Right atrium auricular region (tissue), 2 donors: ENCODE measurements around the gene ST6GALNAC4. TPM values are rescaled to one million over a fixed set of nuclear protein-coding genes. Genes with fewer than 3 reads are reported as not detected.

ENCODE experiments used
- DNase-seq: peaks from one replicate; pipeline ENCODE4 v3.0.0-alpha.2; 2019; ENCODE audit warnings: low spot score
- H3K27ac ChIP-seq, 2 donors: fragments of 200-600 bp; sonication (generic); 1 replicate in 1 of 2; 2 replicates in 1 of 2; pipeline ENCODE4 v1.5.1; 2016 to 2019
- H3K27me3 ChIP-seq, 2 donors: fragments of 200-600 bp; sonication (generic); one replicate each; pipeline versions ENCODE4 v1.5.1 to v1.6.0; 2017 to 2019
- H3K36me3 ChIP-seq: fragments of 200-600 bp; sonication (generic); one replicate; pipeline ENCODE4 v1.5.1; 2016
- H3K4me1 ChIP-seq, 2 donors: fragments of 200-600 bp; sonication (generic); one replicate each; pipeline versions ENCODE4 v1.5.1 to v1.6.0; 2017 to 2019
- H3K4me3 ChIP-seq, 2 donors: fragments of 200-600 bp; sonication (generic); 1 replicate in 1 of 2; 2 replicates in 1 of 2; pipeline ENCODE4 v1.5.1; 2017 to 2019; ENCODE audit warnings: mild to moderate bottlenecking in 1 of 2, moderate library complexity in 1 of 2
- H3K9me3 ChIP-seq, 2 donors: fragments of 200-600 bp; sonication (generic); one replicate each; pipeline ENCODE4 v1.5.1; 2019
- total RNA-seq, 2 donors: library from RNA; depleted of rRNA; stranded (reverse); fragments of >200 nt; gene quantifications; one replicate each; pipeline ENCODE4 v1.1.0, GENCODE V29; 2016
- TF ChIP-seq, protein P1 (sequence below), 2 donors: fragments of 200-600 bp; sonication (generic); IDR thresholded peaks; one replicate each; pipeline ENCODE4 v1.5.1; 2019; ENCODE audit warnings: antibody characterized with exemption in 2 of 2

The ST6GALNAC4 gene, protein sequence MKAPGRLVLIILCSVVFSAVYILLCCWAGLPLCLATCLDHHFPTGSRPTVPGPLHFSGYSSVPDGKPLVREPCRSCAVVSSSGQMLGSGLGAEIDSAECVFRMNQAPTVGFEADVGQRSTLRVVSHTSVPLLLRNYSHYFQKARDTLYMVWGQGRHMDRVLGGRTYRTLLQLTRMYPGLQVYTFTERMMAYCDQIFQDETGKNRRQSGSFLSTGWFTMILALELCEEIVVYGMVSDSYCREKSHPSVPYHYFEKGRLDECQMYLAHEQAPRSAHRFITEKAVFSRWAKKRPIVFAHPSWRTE
- 10 to 100 TPM; 31.7 to 59.0 TPM for total RNA-seq

DNA sequence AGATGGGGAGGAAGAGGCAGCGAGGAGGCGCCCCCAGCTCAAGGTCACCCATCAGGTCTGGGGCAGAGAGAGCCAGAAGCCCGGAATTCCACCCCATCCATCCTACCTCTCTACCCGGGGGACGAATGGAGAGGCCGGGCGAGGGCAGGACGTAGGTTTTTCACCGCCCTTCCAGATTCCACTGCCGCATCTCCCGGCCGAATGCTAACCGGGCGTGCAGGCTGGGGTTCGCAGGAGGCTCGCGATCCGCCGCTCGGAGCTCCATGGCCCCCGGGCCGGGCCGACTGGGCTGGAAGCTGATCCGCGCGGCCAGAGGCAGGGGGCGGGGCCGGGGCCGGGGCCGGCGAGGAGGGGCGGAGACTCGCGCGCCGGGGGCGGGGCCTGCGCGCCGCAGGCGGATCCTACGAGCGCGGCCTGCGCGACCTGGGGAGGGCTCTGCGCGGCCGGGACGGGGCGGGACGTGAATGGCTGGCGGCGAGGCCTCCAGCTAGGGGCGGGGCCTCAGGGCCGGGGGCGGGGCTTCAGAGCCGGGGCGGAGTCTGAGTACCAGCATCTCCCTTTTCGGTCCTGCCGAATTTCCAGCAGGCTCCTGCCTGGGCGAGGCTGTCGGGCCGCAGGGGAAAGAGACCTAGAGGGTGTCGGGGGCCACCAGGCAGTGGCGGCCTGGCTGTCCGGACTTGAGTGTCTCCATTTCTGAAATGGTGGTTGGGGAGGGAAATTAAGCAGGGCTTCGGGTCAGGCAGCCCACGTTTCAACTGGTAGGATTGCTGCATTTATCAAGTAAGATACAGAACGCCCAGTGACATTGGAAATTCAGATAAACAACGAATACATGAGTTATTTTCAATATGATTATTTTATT is at the start of gene ST6GALNAC4:
ST6GALNAC4 (minus strand) TSS at position 322 of the 862 bp plus-strand sequence. CDS start 622 bp downstream, outside the sequence.
- peaks cover 0 to 61% of the 10 kb centered on the region in 2 donors for H3K4me1 ChIP-seq
- peaks cover 7% of the 10 kb centered on the region for H3K36me3 ChIP-seq
- H3K4me3 ChIP-seq = peak within 1 kb of the TSS; percentile 75 to 84
- no peaks in the 10 kb centered on the region for H3K9me3 ChIP-seq
- no peaks in the 10 kb centered on the region for H3K27me3 ChIP-seq
- TF ChIP-seq, protein P1, sequence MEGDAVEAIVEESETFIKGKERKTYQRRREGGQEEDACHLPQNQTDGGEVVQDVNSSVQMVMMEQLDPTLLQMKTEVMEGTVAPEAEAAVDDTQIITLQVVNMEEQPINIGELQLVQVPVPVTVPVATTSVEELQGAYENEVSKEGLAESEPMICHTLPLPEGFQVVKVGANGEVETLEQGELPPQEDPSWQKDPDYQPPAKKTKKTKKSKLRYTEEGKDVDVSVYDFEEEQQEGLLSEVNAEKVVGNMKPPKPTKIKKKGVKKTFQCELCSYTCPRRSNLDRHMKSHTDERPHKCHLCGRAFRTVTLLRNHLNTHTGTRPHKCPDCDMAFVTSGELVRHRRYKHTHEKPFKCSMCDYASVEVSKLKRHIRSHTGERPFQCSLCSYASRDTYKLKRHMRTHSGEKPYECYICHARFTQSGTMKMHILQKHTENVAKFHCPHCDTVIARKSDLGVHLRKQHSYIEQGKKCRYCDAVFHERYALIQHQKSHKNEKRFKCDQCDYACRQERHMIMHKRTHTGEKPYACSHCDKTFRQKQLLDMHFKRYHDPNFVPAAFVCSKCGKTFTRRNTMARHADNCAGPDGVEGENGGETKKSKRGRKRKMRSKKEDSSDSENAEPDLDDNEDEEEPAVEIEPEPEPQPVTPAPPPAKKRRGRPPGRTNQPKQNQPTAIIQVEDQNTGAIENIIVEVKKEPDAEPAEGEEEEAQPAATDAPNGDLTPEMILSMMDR (IDR thresholded peaks at IDR 0.05) = no peak
- peak; percentile 95 for DNase-seq
- H3K27ac ChIP-seq = peak within 1 kb of the TSS; percentile 69 to 72

DNA sequence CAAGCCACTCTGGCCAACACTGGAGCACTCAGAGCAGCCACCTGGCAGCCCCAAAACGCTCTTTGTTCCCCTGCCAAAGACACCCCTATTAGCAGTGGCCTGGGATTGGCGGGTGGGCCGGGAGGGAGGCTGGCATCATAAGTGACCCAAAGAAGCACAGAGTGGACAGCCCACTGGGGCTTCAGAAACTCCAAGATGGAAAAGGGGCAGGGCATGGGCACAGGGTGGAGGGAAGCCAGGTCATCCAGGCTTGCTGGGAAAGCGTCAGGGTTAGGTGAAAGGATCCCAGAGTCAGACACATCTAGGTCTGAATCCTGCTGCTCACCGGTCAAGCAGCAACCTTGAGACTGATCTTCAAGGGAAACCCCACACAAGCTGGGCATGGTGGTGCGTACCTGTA is 49.1 kb upstream of the ST6GALNAC4 start:
- Histone ChIP-seq H3K27me3 (no peaks in the 10 kb centered on the region), H3K36me3 (no peaks in the 10 kb centered on the region), H3K9me3 (no peaks in the 10 kb centered on the region), H3K27ac (peak overlapping the region; percentile 94 to 96), H3K4me3 (peak overlapping the region in 1 of 2 donors; percentile 28), H3K4me1 (peaks cover 0 to 91% of the 10 kb centered on the region in 2 donors)
- DNase-seq = no peak
- TF ChIP-seq, protein P1 (IDR thresholded peaks at IDR 0.05) = no peak

DNA sequence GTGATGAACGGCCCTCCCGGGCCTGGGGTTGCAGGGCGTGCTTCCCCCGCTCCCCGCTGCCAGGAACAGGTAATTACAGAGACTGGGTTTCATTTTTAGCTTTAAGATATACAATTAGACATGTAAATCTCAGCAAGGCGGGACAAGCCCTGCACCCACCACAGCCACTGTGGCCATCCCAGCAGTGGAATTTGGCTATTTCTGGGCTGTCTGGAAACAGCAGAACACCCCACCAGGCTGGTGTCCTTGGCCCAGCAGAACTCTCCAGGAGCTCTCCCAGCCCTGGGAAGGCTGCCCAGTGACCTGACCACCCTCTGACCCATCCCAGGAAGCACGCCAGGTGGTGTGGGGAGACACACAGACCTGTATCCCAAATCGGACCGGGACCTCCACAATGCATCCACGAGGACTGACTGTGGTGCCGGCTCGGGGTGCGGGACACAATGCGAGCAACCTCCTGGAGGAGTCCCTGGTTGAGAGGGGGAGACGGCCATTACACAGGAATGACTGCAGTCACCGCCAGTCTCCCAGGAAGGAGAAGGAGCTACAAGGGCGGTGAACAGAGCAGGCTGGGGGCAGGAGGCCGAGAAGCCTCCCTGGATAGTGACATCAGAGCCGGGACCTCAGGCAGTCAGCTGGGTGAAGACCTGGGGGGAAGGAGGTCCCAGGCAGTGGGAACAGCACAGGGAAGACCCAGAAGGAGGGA is 46.7 kb upstream of the ST6GALNAC4 start:
- no peak for DNase-seq
- no peaks in the 10 kb centered on the region for H3K36me3 ChIP-seq
- TF ChIP-seq, protein P1 (IDR thresholded peaks at IDR 0.05) = no peak
- peaks cover 0 to 79% of the 10 kb centered on the region in 2 donors for H3K4me1 ChIP-seq
- H3K9me3 ChIP-seq = no peaks in the 10 kb centered on the region
- H3K27me3 ChIP-seq = no peaks in the 10 kb centered on the region
- H3K27ac ChIP-seq = peak overlapping the region; percentile 94 to 96
- no peak overlapping the region for H3K4me3 ChIP-seq

DNA sequence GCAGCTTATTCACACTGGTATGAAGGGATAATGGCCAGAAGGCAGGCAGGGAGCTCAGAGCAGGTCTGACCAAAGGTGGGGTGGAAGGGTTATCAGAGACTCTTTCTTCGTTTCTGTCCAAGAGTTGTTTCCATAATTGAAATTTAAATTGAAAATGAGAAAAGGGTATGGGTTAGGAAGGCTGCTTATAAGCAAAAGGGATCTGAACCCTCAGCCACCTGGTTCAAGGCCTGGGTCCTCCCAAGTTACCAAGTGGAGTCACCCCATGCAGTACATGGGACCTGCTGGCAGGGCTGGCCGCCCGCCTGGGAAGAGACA is 46.2 kb upstream of the ST6GALNAC4 start:
- Histone ChIP-seq H3K9me3 (no peaks in the 10 kb centered on the region), H3K4me1 (peaks cover 0 to 74% of the 10 kb centered on the region in 2 donors), H3K27me3 (no peaks in the 10 kb centered on the region), H3K27ac (peak overlapping the region; percentile 94 to 96), H3K36me3 (no peaks in the 10 kb centered on the region), H3K4me3 (no peak overlapping the region)
- DNase-seq = no peak
- TF ChIP-seq, protein P1 (IDR thresholded peaks at IDR 0.05) = no peak

DNA sequence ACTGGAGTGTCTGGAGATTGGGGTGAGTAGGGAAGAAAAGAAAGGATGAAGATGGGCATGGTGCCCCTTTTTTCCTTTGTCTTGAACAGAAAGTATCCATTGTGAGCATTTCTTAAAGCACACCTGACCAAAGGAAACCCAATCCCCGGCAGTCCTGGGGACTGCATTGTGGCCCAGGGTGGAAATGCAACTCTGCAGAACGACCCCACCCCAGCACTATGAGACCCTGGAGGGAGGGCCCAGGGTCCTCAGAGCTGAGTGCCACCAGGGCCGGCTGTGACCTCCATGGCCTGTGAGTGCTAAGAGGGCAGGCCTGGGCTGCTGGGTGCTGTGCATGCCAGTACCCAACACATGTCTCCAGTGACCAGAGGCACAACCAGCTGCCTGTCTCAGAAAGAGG is 45.4 kb upstream of the ST6GALNAC4 start:
- no peak overlapping the region for H3K4me3 ChIP-seq
- no peaks in the 10 kb centered on the region for H3K27me3 ChIP-seq
- H3K9me3 ChIP-seq = no peaks in the 10 kb centered on the region
- TF ChIP-seq, protein P1 (IDR thresholded peaks at IDR 0.05) = no peak
- no peaks in the 10 kb centered on the region for H3K36me3 ChIP-seq
- DNase-seq = no peak
- peaks cover 0 to 67% of the 10 kb centered on the region in 2 donors for H3K4me1 ChIP-seq
- H3K27ac ChIP-seq = peak overlapping the region; percentile 94 to 96
